ENCODE data around the gene MAN2C1.

GRCh38 chr15:75363786-75364185 is 4.6 kb downstream of the MAN2C1 start:
- TF ChIP-seq ZFP30 (CRISPR knock-in tag; IDR thresholded peaks at IDR 0.05) (no peak), PATZ1 (CRISPR knock-in tag; IDR thresholded peaks at IDR 0.05; ENCODE audit: borderline replicate concordance) (no peak), POU6F1 (CRISPR knock-in tag; IDR thresholded peaks at IDR 0.05; ENCODE audit: borderline replicate concordance, low read depth) (no peak), OSR1 (CRISPR knock-in tag; IDR thresholded peaks at IDR 0.05) (no peak), TSHZ2 (CRISPR knock-in tag; IDR thresholded peaks at IDR 0.05) (no peak), PPARA (CRISPR knock-in tag; IDR thresholded peaks at IDR 0.05; ENCODE audit: borderline replicate concordance) (no peak), ZNF70 (CRISPR knock-in tag; IDR thresholded peaks at IDR 0.05) (no peak), CREB5 (CRISPR knock-in tag; IDR thresholded peaks at IDR 0.05; ENCODE audit: low read depth) (no peak), ARNTL (CRISPR knock-in tag; IDR thresholded peaks at IDR 0.05; ENCODE audit: borderline replicate concordance, low read depth) (no peak), RARB (CRISPR knock-in tag; IDR thresholded peaks at IDR 0.05) (no peak), CSRNP3 (CRISPR knock-in tag; IDR thresholded peaks at IDR 0.05) (no peak), ESRRG (CRISPR knock-in tag; IDR thresholded peaks at IDR 0.05) (no peak), BACH2 (CRISPR knock-in tag; IDR thresholded peaks at IDR 0.05; ENCODE audit: borderline replicate concordance) (no peak)

Data from SK-N-SH treated with all-trans-retinoic acid at 6 μM for 48 hours (cell line).